ENCODE results near the gene SBF2. TPM values are rescaled to one million over a fixed set of nuclear protein-coding genes. Genes with fewer than 3 reads are reported as not detected.

The SBF2 gene
- polyA plus RNA-seq, 5 donors, result 40.8 to 61.2 (median 50.1) TPM

- no peak for DNase-seq
These were observed 513.1 kb downstream of the SBF2 start for GRCh38 chr11:9780929-9781328.

DNA sequence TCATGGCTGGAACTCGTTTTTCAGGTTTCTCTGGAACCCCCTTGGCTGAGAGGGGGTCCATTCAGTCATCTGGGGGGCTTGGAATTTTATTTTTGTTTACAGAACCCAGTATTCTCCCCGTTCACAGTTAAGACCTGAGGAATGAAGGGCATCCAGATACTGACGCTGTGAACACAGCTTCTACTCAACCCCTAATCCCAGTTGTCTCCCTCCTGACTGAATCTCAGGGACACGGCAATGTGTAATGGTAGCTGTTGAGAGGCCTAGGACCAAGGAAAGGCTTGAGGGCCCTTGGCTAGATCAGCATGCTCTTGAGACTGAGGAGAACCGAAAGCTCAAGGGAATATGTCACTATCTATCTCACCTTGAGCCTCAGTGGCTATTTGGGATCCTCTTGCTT lies 516.5 kb downstream of the SBF2 start:
- no peak for DNase-seq

DNA sequence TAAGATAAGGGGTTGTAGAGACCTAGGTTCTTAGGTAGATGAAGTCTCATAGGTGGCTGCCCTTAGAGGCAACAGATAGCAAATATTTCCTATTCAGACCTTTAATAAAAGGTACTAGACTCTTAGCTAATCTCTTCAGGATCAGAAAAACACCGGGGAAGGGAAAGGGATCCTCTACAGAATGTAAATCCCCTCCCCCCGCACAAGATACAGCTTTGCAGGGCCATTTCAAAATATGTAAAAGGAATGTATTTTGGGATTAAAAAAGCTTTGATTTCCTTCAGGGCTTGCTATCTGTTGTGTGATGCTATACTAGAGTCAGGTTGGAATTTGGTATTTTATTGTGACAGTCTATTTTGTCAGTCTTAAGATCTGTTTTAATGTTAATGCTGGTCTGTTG lies 517.0 kb downstream of the SBF2 start:
- DNase-seq, result no peak

DNA sequence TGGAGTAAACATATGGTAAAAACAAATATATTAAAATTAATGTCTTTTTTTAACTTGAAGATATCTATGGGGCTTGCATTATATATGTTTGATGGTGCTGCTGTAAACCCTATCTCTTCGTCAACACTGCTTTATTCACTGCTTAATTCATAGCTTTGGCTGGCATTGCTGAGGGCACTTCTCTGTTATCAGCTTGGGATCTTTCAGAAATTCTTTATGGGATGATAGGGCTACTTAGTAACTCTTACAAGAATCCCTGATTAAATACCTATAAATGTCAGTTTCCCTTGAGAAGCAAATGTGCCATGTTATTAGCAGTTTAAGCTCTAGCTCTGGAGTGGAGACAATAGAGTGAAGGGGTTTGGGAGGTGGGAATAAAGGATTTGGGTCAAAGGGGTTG lies 517.8 kb downstream of the SBF2 start:
- DNase-seq, result no peak

- no peak for DNase-seq
These were observed 518.6 kb downstream of the SBF2 start for GRCh38 chr11:9775398-9775779.

GRCh38 chr11:9774591-9775397 lies 519.2 kb downstream of the SBF2 start:
- DNase-seq, result no peak

DNA sequence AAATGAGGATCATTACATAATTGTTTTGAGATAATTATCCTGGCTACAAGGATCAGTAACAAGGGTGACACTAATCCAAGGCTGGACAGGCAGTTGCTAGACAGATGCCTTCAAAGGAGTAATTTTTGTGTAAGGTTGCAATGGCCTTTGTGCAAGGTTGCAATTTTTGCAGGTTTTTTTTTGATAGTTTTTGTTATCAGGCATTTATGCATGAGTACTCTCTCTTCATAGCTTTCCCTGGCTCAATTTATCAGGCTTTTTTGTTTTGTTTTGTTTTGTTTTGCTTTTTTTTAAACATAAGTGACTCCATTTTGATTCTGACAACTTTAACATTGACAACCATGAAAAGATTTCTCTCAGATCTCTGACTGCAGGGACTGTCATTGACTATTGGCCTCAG lies 519.9 kb downstream of the SBF2 start:
- no peak for DNase-seq

DNA sequence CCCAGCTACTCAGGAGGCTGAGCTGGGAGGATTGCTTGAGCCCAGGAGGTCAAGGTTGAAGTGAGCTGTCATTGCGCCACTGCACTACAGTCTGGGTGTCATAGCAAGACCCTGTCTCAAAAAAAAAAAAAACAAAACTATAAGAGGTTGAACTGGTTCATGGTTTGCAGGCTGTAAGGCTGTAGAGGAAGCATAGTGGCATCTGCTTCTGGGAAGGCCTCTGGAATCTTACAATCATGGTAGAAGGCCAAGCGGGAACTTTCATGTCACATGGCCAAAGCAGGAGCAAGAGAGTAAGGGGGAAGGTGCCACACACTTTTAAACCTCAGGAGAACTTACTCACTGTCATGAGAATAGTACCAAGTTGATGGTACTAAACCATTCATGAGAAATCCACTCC lies 520.5 kb downstream of the SBF2 start:
- DNase-seq, result no peak

DNA sequence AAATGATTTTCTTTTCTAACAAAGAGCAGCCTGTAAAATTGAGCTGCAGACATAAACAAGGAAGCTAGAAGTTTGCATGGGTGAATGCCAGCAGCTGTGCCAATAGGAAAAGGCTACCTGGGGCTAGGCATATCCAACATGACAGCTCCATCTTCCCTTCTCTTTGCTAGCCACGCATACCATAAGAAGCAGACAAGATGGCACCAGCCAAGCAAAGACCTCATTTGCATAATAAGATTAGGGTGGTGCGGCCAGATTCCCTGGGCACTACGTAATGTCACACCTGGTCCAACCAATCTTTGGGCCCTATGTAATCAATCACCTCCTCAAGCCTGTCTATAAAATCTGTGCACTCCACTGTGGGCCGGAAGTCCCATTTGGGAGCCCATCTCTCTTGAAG lies 521.8 kb downstream of the SBF2 start:
- DNase-seq, result no peak

- DNase-seq, result no peak
These were observed 522.9 kb downstream of the SBF2 start for GRCh38 chr11:9771071-9771511.

DNA sequence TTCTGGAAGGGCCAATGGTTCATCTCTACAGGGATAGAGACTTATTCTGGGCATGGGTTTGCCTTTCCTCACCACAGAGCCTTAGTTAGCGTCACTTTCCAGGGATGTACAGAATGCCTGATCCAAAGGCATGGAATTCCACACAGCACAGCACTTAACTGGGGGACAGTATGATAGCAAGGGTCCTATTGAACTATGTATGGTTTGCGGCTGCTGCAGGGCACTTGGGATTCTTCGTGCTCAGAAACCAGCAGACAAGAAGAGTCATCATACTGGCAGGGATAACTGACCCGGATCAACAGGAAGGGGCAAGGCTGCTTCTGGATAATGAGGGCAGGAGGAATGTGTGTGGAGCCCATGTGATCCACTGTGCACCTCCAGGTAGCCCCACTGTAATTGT lies 524.4 kb downstream of the SBF2 start:
- DNase-seq, result no peak

GRCh38 chr11:9765320-9766101 lies 528.5 kb downstream of the SBF2 start:
- DNase-seq, result peak in 1 of 2 donors; percentile 62

- DNase-seq, result no peak
These were observed 530.7 kb downstream of the SBF2 start for GRCh38 chr11:9763301-9763700.

GRCh38 chr11:9762531-9762930 lies 531.5 kb downstream of the SBF2 start:
- DNase-seq, result no peak

DNA sequence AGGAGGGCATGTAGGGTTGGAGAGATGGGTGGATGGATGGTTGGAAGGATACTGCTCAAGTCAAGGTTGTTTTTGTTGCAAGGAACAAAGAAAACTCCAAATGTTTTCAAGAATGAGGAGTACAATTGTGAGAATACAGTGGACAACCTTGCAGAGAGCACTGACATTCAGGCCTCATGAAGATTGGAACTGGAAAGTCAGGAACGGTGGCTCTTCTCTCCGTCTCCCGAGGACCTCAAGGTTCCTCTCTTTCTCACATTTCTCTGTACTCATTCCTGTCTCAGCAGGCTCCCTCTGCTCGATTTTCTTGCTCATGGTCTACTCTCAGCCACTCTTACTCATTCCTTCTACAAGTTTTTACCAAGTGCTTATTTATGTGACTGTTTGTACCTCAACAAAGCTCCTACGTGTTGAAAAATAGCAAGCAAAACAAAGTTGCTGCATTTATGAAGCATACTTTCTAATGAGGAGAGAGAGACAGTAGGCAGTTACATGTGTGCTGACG lies 532.5 kb downstream of the SBF2 start:
- no peak for DNase-seq

DNA sequence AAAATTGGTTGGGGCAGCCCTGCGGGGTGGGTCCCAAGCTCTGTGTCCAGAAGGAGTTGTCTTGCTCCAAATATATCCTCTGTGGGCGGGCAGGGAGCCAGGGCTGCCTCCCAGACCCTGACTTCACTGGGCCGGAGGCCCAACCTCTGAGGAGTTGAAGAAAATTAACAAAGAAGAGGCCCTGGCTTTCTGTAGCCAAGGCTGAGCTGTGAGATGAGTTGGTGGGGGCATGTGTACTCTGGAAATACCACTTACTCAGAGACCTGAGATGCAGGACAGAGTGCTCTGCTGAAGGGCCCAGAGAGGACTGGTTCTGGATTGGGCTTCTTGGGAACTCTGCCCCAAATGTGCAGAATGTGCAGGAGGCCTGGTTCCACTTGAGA lies 533.8 kb downstream of the SBF2 start:
- DNase-seq, result peak; percentile 79 to 80

DNA sequence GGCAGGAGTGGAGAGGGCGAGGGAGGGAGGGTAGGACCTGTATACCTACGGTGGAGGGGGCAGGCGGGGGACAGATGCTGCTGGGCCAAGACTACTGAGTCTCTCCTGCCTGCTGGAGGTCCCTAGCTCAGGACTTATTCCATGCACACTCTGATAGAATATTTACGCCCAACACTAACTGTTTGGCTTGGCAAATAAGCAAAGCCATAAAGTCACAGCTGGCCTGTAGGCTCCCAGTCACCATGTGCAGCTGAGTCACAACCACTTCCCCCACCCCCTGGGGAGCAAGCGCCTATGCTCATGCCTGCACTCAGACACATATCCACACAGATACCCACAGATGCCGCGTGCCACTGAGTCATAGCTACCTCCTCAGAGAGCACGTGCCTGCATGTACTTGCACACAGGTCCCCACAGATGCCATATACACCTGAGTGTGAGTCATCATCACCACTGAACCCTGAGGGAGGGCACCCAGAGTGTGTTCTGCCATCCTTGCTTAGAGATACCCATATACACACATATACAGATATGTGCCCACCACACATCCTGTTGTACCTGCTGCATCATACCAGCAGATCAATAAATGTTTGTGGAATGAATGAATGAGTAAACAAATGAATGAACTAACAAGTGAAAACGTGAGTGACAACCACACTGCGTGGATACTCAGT lies 534.4 kb downstream of the SBF2 start:
- DNase-seq, result peak in 1 of 2 donors; percentile 32

GRCh38 chr11:9758637-9759518 lies 535.1 kb downstream of the SBF2 start:
- peak in 1 of 2 donors; percentile 72 for DNase-seq

- peak; percentile 78 to 79 for DNase-seq
These were observed 536.0 kb downstream of the SBF2 start for GRCh38 chr11:9757809-9758636.

DNA sequence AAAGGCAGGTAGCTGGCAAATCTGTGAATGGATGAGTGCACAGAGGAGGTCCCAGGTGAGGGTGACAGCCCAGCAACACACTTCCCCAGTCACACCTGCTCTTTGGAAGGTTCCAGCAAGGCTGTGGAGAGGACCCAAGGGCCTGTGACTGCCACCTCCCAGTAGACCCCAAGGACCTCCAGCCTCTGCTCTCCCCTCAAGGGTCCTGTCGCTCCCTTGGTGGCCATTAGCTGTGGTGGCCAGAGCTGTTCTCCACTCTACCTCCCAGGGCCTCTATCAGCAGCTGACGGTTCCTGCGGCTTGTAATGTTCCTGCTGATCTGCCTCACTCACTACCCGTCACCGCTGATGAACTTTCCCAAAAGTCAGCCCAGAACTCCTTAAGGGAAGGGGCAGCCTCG lies 537.1 kb downstream of the SBF2 start:
- no peak for DNase-seq
